Activated naive CD4-positive, alpha-beta T cell treated with anti-CD3 and anti-CD28 coated beads, Interleukin-2, amount 50 U/mL, for 72 hours (primary cell): ENCODE results near the gene FLNB. TPM values are rescaled to one million over a fixed set of nuclear protein-coding genes. Genes with fewer than 3 reads are reported as not detected.
A peak's percentile ranks its signal among the peaks of the same experiment; 100 is the strongest.
"Not testable (repeated sequence)": the region's sequence is repeated elsewhere in the genome, so short reads cannot be mapped to it uniquely, and the experiment has no call there.

Experiments used
- ATAC-seq, 2 donors: fragments of 150-1000 bp; cut with Tn5 transposase; 2 replicates each; pipeline ENCODE4 v1.10.0; 2021; ENCODE audit warnings: mild to moderate bottlenecking in 2 of 2, moderate library complexity in 2 of 2
- DNase-seq, 2 donors: peaks; one replicate each; pipeline ENCODE4 v3.0.0; 2021 to 2022; ENCODE audit warnings: low spot score in 2 of 2
- H3K27ac Mint-ChIP-seq, 2 donors: one replicate each; pipeline ENCODE4 v1.8.0; 2022; ENCODE audit warnings: mild to moderate bottlenecking in 2 of 2, mixed read lengths in 2 of 2
- H3K36me3 Mint-ChIP-seq, 2 donors: one replicate each; pipeline ENCODE4 v1.8.0; 2022; ENCODE audit warnings: mixed read lengths in 2 of 2
- H3K9me3 Mint-ChIP-seq, 2 donors: one replicate each; pipeline ENCODE4 v1.8.0; 2022; ENCODE audit warnings: mixed read lengths in 2 of 2
- total RNA-seq, 2 donors: library from RNA; stranded (reverse); gene quantifications; one replicate each; pipeline ENCODE4 v1.2.3, GENCODE V29; 2022

FLNB gene
- total RNA-seq, 2 donors from 2014 or later, result 17.5 to 34.2 TPM

DNA sequence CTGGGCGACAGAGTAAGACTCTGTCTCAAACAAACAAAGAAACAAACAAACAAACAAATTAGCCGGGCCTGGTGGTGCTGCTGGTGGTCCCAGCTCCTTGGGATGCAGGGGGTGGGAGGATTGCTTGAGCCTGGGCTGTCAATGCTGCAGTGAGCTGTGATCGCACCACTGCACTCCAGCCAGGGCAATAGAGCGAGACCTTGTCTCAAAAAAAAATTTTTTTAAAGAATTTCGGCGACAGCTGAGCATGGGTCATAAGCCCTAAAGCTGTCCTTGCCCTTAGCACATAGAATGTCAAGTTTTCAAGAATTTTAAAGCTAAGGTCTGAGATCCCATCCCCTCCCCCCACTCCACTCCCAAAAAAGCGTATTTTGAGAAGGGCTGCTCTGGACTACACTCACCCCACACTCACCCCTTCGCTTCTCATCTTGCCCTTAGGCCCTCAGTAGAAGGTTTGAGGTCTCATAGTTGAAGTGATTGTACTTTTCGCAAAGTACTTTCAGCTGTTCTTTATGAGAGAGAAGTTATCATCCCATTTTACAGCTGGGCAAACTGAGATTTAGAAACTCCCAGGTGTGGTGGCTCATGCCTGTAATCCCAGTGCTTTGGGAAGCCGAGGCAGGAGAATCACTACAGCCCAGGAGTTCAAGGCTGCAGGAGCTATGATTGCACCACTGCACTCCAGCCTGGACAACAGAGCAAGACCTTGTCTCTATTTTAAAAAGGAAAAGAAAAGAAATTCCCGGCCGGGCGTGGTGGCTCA lies 34.3 kb upstream of the FLNB start:
- DNase-seq (no peak), ATAC-seq (no peak)
- Mint-ChIP-seq H3K9me3 (no peaks in the 10 kb centered on the region), H3K36me3 (no peaks in the 10 kb centered on the region), H3K27ac (no peak overlapping the region)

DNA sequence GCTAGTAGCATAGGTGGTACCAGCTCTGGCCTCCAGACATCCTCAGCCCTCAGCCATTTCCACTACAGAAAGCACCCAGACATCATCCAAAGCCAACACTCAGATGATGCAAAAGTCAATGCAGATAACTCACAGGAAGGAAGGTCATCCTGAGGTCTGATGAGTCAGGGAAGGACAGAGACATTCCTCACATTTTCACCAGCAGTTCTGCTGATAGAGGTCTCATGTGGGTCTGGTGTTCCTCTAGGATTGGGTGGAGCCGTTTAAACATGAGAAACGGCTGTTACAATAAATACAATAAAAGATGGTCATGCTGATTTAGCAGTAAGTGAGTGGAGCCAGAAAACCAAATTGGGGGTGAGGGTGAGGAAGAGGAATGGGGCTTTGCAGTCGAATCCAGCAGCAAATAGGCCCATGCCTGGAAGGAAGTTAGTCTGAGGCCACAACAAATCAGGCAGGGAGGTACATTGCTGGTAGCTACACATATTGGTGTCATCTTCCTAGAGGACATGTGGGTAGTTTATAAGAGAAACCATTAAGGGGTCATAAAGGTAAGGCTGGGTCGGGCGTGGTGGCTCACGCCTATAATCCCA lies 33.3 kb upstream of the FLNB start:
- Mint-ChIP-seq H3K9me3 (no peaks in the 10 kb centered on the region), H3K27ac (no peak overlapping the region), H3K36me3 (no peaks in the 10 kb centered on the region)
- ATAC-seq, result peak in 1 of 2 donors; percentile 29
- DNase-seq, result no peak

GRCh38 chr3:57977818-57978235 lies 30.4 kb upstream of the FLNB start:
- Mint-ChIP-seq H3K27ac (no peak overlapping the region), H3K36me3 (no peaks in the 10 kb centered on the region), H3K9me3 (peaks cover 0 to 5% of the 10 kb centered on the region in 2 donors)
- DNase-seq (no peak), ATAC-seq (no peak)

GRCh38 chr3:57978316-57978715 lies 29.9 kb upstream of the FLNB start:
- H3K9me3 Mint-ChIP-seq, result peaks cover 0 to 8% of the 10 kb centered on the region in 2 donors
- H3K27ac Mint-ChIP-seq, result no peak overlapping the region
- H3K36me3 Mint-ChIP-seq, result no peaks in the 10 kb centered on the region
- no peak for ATAC-seq
- DNase-seq, result no peak

DNA sequence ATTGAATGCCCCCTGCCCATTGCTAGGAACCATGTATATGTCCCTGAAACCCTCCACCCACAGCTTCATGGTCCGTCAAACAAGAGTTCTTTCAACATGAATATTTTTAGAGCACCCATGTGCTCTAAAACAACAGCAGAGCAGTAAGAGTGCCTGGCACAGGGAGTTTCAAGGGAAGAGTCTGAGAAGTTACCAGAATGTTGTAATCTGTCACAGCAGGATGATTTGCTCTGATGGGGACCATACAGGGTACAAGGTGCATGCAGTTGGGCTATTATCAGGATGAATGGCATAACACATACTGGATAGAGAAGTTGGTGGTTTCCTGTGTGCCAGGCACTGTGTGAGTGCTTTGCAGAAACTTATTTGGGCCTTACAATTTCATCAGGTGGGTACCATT lies 27.8 kb upstream of the FLNB start:
- ATAC-seq (no peak), DNase-seq (no peak)
- no peaks in the 10 kb centered on the region for H3K36me3 Mint-ChIP-seq
- H3K27ac Mint-ChIP-seq, result no peak overlapping the region
- peaks cover 0 to 8% of the 10 kb centered on the region in 2 donors for H3K9me3 Mint-ChIP-seq

DNA sequence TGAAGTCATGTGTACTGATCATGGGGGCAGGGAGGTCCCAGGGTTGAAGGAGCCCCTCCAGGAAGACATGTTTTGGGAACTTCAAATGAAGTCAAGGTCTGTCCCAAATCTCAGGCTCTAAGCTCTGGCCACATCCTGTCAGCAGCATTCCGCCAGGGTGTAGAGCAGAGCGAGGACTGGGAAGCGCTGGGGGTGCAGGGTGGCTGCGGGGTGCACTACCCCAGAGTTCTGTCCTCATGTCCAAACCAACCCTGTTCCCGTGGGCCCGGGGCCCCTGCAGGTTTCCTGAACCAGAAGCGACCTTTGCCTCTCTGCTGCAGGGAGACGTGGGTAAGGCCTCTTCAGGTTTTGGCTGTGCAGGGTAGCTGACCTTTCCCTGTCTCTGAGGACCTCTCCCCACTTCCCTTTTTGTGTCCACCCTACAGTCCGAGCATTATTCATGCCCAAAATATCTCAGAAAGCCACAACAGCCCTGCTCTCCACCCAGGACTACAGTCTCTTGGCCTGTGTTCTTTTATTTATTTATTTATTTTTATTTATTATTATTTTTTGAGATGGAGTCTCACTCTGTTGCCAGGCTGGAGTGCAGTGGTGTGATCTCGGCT lies 26.6 kb upstream of the FLNB start:
- Mint-ChIP-seq H3K27ac (no peak overlapping the region), H3K9me3 (peaks cover 0 to 8% of the 10 kb centered on the region in 2 donors), H3K36me3 (no peaks in the 10 kb centered on the region)
- DNase-seq, result no peak
- no peak for ATAC-seq

GRCh38 chr3:57982561-57983243 lies 25.5 kb upstream of the FLNB start:
- Mint-ChIP-seq H3K36me3 (no peaks in the 10 kb centered on the region), H3K27ac (peak overlapping the region; percentile 80 to 84), H3K9me3 (peaks cover 0 to 8% of the 10 kb centered on the region in 2 donors)
- DNase-seq, result no peak
- no peak for ATAC-seq

GRCh38 chr3:57983734-57984518 lies 24.3 kb upstream of the FLNB start:
- Mint-ChIP-seq H3K9me3 (peaks cover 0 to 8% of the 10 kb centered on the region in 2 donors), H3K27ac (peak overlapping the region; percentile 80 to 91), H3K36me3 (no peaks in the 10 kb centered on the region)
- ATAC-seq (peak; percentile 99), DNase-seq (peak; percentile 49 to 63)

DNA sequence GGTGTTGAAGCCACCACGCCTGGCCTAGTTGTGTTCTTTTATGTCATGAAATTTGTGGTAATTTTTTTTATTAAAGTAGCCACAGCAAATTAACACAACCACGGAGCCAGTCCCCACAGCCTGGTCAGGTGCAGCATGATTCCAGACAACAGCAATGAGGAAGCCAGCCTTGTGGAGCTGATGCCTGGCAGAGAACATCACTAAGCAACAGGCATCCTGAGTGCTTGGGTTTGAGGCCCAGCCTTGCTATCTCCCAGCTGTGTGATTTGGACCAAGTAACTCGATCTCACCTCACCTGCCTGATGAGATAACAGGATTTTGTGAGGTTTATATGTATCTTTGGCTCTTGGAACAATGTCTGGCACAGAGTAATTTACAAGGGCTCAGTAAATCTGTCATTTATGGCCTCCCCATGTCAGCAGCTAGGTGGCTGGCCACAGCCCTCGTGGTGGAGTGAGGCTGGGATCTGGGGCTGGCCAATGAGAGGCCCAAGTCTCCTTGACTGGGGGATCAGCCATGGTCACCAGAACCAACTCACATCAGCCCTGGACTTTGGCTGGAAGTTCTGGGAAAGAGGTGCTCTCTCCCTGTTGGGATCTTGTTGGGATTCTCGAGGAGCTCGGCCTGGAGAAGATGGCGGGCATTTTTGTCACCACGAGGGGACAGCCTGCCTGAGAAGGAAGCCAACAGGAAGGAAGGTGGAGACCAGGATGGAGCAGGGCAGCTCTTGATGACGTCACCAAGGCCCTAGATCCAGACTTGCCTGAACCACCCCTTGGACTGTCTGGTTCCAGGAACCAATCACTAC lies 22.8 kb upstream of the FLNB start:
- ATAC-seq, result no peak
- Mint-ChIP-seq H3K9me3 (peaks cover 0 to 8% of the 10 kb centered on the region in 2 donors), H3K27ac (peak overlapping the region in 1 of 2 donors; percentile 80)

GRCh38 chr3:57985984-57986246 lies 22.3 kb upstream of the FLNB start:
- no peaks in the 10 kb centered on the region for H3K36me3 Mint-ChIP-seq
- DNase-seq, result no peak
- ATAC-seq, result no peak
- H3K9me3 Mint-ChIP-seq, result peaks cover 0 to 8% of the 10 kb centered on the region in 2 donors
- no peak overlapping the region for H3K27ac Mint-ChIP-seq

More for the DNA sequence above, 22.8 kb upstream of the FLNB start:
- DNase-seq, result no peak
- no peaks in the 10 kb centered on the region for H3K36me3 Mint-ChIP-seq

DNA sequence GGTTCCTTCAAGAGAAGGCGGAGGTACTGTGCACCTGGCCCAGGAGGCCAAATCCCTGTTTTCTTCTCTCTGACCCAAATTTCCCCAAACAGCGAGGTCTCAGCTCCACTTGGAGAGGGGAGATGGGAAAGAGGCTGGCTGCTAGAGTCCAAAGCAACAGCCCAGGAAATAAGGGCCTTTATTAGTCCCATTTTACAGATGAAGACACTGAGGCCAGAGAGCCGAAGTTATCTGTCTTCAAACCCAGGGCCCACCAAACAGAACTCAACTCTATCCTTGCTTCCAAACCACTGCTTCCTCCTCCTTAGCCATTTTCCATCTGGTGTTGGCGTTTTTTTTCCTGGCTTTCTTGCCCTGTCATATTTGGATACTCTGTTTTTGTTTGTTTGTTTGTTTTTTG lies 22.0 kb upstream of the FLNB start:
- H3K36me3 Mint-ChIP-seq, result no peaks in the 10 kb centered on the region
- DNase-seq (no peak), ATAC-seq (no peak)
- H3K9me3 Mint-ChIP-seq, result peaks cover 0 to 8% of the 10 kb centered on the region in 2 donors
- peak overlapping the region in 1 of 2 donors; percentile 39 for H3K27ac Mint-ChIP-seq

DNA sequence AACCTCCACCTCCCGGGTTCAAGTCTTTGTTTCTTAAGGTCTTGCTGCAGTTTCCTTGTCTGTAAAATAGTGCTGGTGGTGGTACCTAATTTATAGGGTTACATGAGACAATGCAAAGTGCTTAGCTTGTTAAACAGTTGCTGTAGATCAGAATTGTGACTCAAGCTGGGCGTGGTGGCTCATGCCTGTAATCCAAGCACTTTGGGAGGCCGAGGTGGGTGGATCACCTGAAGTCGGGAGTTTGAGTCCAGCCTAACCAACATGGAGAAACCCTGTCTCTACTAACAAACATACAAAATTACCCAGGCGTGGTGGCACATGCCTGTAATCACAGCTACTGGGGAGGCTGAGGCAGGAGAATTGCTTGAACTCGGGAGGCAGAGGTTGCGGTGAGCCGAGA lies 19.0 kb upstream of the FLNB start:
- ATAC-seq, result not testable (repeated sequence)

GRCh38 chr3:57989646-57990045 lies 18.6 kb upstream of the FLNB start:
- no peaks in the 10 kb centered on the region for H3K9me3 Mint-ChIP-seq
- no peak overlapping the region for H3K27ac Mint-ChIP-seq
- DNase-seq, result no peak
- H3K36me3 Mint-ChIP-seq, result no peaks in the 10 kb centered on the region
- ATAC-seq, result no peak

More for the DNA sequence above, 19.0 kb upstream of the FLNB start:
- DNase-seq, H3K36me3 Mint-ChIP-seq, H3K9me3 Mint-ChIP-seq, H3K27ac Mint-ChIP-seq: not testable (repeated sequence)

GRCh38 chr3:57992452-57993213 lies 15.6 kb upstream of the FLNB start:
- Mint-ChIP-seq H3K27ac (no peak overlapping the region), H3K9me3 (no peaks in the 10 kb centered on the region), H3K36me3 (no peaks in the 10 kb centered on the region)
- no peak for DNase-seq
- ATAC-seq, result no peak
